Measurements from ENCODE around the gene KRTAP5-7.
"Not testable (repeated sequence)": the region's sequence is repeated elsewhere in the genome, so short reads cannot be mapped to it uniquely, and the experiment has no call there.

KRTAP5-7 gene

DNA sequence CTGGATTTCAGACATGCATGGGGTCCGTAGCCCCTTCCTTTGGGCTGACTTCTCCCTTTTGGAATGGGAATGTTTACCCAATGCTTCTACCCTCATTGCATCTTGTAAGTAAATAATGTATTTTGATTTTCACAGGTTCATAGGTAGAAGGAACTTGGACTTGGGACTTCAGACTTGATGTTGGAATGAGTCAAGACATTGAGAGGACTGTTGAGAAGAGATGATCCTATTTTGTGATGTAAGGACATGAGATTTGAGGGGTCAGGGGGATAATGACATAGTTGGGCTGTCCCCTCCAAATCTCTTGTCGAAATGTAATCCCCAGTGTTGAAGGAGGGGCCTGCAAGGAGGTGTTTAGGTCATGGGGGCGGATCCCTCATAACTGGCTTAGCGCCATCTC, 37.4 kb downstream of the KRTAP5-7 start:
- DNase-seq = no peak

DNA sequence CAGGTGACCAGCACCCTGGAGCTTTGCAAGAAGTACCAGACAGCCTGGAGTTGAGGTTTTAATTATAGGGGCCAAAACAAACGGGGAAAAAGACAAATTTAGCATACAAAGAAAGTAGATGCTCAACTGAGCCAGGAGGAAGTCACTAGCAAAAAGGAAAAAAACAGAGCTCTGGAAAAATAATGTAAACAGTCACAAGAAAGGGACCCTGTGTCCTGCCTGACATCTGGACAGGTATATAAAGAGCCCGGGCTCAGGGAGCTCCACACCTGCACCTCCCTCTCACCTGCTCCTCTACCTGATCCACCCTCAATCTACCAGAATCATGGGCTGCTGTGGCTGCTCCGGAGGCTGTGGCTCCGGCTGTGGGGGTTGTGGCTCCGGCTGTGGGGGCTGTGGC, 38.2 kb downstream of the KRTAP5-7 start, which contains the start of gene KRTAP5-10:
Gene KRTAP5-10 (plus strand): TSS at position 301 of the 400 bp plus-strand sequence. CDS start 25 bp downstream, at position 326.
- DNase-seq = no peak

DNA sequence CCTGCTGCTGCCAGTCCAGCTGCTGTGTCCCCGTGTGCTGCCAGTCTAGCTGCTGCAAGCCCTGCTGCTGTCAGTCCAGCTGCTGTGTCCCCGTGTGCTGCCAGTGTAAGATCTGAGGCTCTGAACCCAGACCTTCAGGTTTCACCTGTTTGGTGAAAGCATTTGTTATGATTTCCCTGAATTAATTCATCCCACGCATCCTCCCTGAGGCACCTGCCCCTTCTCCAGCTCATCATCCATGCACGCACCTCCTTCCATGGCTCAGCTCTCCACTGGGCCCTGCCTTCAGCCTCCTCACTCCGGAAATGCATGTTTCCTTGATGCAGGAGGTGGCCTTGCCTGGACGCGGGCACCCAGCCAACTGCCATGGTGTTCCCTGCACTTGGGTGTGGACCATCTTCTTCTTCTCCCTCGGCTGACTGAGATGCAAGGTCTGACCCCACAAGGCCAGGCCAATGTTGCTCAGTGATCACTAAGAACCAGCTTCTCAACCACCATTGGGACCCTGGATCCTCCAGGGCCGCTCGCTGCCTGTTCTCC, 39.1 kb downstream of the KRTAP5-7 start:
- DNase-seq = no peak

DNA sequence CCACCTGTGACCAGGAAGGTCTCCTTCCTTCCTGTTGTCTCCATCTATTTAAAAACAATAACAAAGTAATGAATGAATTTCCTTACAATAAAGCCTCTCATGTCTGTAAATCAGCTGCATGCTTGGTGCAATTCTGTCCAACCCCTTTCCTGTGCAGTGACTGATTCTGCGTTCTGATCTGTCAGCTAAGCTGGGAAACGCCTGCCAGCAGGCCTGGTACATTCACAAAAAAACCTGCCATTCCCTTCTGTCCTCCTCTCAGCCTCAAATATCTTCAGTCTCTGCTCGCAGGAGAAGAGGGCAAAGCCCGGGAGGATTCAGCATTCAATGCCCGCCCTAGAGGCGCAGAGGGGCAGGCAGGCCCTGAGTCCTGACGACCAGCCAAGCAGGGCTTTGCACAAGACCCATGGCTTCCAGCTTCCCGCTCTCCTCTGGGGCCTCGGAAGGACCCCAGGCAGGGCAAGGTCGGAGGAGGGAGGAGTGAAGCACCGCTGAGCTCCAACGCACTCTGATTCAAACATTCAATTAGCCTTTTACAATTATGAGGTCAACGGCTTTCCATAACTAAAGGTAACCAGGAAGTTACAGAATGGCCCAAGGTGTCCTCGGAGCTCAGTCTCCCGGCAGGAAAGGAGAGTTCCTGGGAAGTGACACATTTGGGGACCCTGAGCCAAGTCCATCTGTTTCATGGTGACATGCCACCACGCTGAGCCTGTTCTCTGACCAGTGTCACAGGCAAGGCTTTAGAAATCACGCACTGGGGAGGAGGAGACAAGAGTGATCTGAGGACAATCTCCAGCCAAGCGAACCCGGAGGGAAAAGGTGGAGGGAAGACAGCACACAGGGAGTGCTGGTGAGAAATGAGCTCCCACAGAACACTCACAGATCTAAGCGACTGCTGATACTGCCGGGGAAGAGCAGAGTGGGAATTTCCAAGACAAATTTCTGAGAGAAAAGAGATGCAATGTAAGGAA, 39.8 kb downstream of the KRTAP5-7 start:
- DNase-seq = not testable (repeated sequence)

DNA sequence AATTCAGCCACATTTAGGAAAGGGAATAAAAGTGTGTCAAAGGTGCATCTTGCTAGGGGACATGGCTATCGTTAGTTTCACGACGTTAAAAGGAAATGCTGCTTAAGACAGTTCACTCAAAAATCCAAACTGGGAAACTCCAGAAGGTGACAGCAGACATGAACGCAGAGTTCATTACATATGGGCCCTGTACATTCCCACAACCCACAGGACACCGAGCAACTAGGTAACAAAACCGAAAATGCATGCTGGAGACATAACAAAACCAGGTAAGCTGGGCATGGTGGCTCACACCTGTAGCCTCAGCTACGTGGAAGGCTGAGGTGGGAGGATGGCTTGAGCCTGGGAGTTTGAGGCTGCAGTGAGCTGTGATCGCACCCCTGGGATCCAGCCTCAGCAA, 40.6 kb downstream of the KRTAP5-7 start:
- not testable (repeated sequence) for DNase-seq

DNA sequence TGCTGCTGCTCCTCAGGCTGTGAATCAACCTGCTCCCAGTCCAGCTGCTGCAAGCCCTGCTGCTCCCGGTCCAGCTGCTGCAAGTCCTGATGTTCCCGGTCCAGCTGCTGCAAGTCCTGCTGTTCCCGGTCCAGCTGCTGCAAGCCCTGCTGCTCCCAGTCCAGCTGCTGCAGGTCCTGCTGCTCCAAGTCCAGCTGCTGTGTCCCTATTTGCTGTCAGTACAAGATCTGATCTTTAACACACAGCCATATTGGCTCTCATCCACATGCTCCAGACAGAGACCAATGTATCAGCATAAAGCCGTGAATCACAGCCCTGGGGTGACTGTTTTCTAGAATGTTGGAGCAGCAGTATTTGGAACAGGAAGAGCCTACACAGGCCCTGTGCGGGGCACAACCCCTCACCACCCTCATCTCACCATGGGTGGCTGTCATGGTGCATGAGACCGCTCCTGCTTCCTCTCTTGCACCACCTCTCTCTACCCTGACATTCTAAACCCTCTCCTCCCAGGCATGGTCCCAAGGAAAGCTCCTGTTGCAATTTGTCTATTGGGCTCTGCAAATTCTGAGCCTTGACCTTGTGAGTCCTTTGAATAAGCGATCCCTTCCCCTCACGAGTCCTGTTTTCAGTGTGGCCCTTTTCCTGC, 41.8 kb downstream of the KRTAP5-7 start:
- DNase-seq = no peak

DNA sequence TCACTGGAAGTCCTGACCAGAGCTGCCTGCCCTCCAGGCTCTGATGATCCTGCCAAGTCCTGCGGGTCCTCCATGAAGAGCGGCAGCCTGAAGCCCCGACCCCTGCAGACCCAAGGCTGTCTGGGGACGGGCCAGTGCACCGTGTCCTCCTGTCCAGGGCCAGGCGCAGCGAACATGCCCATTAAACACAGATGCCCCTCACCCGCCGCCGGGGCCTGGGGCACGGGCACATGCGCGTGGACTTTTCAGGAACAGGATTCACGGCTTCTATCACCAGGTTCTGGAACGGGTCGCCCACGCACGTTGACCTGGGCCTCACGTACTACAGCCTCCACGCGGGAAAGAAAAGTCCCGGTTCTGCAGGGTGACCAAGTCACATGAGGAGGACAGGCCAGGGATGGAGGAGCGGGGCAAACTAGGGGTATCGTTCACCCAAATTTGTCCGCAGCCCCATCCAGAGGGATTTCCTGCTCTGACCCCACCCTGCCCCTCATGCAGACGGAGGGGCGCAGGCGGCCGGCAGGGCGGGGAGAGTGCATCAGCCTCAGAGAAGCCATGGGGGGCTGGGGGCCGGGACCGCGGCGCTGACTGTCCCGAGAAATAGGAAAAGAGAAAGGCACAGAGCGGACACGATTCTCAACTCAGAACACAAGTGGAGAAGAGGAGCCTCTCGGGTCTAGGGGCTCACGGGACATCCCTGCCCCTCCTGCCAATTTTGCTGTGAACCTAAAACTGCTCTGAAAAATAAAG, 44.2 kb downstream of the KRTAP5-7 start:
- DNase-seq = not testable (repeated sequence)

DNA sequence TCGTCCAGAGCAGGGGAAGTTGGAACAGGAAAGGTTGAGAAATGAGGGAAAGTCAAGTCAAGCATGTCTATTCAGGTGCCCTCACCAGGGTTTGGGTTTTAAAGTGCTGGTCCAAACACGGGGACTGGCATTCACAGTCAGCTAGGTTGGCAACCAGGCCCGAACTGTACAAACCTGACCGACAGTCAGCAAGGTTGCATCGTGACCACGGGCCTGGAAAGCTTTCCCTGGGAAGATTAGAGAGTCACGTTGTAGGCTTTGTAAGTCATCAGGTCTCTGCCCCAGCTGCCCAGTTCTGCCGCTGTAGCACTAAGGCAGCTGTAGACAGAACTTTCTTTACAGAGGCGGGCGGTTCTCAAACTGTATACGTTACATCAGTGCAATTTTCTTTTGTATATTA, 45.7 kb downstream of the KRTAP5-7 start:
- DNase-seq = no peak

DNA sequence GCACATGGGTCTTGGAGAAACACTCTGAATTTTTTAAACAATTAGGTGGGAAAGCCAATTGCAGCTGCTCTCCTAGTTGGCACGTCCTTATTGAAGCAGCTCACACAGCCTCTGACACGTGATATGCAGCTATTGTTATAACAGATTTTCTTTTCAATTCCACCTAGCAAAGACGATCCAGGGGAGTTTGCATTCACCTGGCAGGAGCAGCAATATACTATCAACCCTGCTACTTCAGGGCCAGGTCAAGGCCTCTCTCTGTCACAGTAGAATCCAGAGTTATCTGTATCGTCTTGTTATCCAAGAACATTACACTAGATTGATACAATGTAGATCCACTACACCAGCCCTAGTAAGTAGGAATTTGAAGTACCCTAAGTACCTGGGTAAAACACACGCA, 47.4 kb downstream of the KRTAP5-7 start:
- no peak for DNase-seq

DNA sequence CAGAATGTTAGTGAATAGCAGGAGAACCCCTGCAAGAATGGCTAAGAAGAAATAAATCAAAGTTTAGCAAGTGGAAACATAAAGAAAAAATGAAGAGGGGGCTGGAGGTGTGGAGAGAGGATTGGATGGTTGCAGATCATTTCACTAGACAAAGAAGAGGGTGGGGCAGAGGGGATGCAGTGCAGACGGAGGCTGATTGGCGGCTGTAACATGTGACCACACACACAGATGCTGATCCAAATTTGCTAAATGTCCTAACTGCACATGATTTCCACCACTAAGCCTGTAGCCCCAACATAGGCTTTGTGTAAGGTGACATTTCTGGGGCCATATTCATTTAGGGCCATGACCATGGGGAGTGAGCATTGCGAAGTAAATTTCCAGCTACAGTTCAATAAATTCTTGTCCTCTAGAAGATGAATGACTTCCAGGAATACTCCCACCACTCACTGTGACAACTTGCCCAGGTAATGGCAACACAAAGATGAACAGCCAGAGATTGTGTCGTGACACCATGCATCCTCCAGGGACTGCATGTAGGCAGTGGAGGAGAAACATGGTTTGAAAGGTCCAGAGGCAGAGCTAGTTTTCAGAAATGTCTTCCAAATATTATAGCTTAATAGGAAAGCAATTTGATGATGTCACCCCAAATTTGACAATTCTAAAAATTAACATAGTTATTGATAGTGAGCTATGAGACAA, 48.8 kb downstream of the KRTAP5-7 start:
- no peak for DNase-seq

DNA sequence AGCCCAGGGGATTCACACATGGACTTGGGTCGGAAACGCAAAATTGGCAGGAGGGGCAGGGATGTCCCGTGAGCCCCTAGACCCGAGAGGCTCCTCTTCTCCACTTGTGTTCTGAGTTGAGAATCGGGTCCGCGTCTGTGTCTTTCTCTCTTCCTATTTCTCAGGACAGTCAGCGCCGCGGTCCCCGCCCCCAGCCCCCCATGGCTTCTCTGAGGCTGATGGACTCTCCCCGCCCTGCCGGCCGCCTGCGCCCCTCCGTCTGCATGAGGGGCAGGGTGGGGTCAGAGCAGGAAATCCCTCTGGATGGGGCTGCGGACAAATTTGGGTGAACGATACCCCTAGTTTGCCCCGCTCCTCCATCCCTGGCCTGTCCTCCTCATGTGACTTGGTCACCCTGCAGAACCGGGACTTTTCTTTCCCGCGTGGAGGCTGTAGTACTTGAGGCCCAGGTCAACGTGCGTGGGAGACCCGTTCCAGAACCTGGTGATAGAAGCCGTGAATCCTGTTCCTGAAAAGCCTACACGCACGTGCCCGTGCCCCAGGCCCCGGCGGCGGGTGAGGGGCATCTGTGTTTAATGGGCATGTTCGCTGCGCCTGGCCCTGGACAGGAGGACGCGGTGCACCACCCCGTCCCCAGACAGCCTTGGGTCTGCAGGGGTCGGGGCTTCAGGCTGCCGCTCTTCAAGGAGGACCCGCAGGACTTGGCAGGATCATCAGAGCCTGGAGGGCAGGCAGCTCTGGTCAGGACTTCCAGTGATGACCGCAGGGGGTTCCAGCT, 49.8 kb downstream of the KRTAP5-7 start:
- not testable (repeated sequence) for DNase-seq

DNA sequence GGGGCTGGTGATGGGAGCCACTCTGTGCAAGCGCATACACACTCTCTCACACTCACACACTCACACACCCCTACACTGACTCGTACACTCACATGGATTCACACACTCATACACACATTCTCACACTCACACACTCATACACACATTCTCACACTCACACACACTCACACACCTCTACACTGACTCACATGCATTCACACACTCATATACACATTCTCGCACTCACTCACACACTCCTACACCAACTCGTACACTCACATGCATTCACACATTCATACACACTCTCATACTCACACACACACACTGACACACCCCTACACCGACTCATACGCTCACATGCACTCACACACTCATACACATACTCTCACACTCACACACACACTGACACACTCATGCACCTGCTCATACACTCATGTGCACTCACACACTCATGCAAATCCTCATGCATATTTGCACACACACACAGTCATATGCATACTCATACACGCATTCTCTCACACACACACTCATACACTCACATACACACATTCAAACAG, 50.5 kb downstream of the KRTAP5-7 start:
- no peak for DNase-seq
